ENCODE results near the gene MAN2A2.

Gene MAN2A2

GRCh38 chr15:90970274-90970673 is 67.2 kb downstream of the MAN2A2 start:
- no peak for DNase-seq

- DNase-seq = no peak
Measured at GRCh38 chr15:90972133-90972532, 69.0 kb downstream of the MAN2A2 start.

All from GF-D8 (cell line).